Heart left ventricle (tissue), 13 donors: Measurements from ENCODE around the gene RANBP3.

ENCODE experiments used
- POLR2A ChIP-seq, 2 donors: fragments of 450-650 bp; IDR thresholded peaks; one replicate each; pipeline ENCODE4 v1.6.1; 2017; ENCODE audit warnings: antibody characterized with exemption in 2 of 2, mild to moderate bottlenecking in 2 of 2, moderate library complexity in 2 of 2
- TF ChIP-seq, protein P1 (sequence below), 12 donors: fragments of 200-600 bp; sonication (generic) in 4 of 12; IDR thresholded peaks; one replicate each; pipeline versions ENCODE4 v1.5.0 to v1.8.0; 2018 to 2022; ENCODE audit warnings: antibody characterized with exemption in 12 of 12, mild to moderate bottlenecking in 5 of 12
- donor health status: ischemic (EF 13 %, LVEDD 7.1; RV severe dilation, severe dysfunction).
- donor health status: DM: no; HTN: yes; CAD: no.
- donor health status: DM: no; HTN: no; CAD: no.
- donor health status: ischemic (EF 25% LVEDD 6.9; RV normal size, moderate dysfunction).
- donor health status: ischemic (EF 25% LVEDD 5.7; RV mildly dilated, moderate dysfunction).
- donor health status: ischemic (EF 35%, LVEDD 5.7; RV mildly dilated, moderate dysfunction).
- donor health status: nonischemic (EF 11% LVEDD 7.7; RV severe dilation, severe dysfunction).
- donor health status: DM: yes; HTN: yes; CAD: no.
- donor health status: PGD.
- donor health status: ischemic (EF 29% LVEDD 5.4; RV normal size, mild dysfunction).
- donor health status: nonischemic (EF 23%, LVEDD 6.1; RV moderate dilation, normal function).

DNA sequence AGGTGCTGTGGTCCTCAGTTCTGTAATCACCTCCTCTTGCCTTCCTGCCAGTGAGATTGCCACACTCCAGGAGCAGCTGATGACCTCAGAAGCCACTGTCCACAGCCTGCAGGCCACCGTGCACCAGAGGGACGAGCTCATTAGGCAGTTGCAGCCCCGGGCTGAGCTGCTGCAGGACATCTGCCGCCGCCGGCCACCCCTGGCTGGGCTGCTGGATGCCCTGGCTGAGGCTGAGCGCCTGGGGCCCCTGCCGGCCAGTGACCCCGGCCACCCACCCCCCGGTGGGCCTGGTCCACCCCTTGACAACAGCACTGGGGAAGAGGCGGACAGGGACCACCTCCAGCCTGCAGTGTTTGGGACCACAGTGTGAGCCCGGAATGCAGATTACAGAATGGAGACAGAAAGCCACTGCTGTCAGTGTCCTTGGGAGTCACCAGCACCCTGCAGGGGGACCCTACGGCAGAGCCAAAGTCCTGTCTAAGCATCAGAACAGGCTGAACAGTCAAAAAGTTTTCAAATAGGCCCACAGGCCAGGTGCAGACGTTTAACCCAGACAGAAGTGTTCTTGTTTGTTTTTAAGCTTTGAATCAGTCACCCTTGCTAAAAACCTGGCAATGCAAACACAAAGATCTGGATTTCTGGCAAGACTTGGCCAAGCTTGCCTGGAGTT lies 69.0 kb downstream of the RANBP3 start:
- TF ChIP-seq, protein P1, sequence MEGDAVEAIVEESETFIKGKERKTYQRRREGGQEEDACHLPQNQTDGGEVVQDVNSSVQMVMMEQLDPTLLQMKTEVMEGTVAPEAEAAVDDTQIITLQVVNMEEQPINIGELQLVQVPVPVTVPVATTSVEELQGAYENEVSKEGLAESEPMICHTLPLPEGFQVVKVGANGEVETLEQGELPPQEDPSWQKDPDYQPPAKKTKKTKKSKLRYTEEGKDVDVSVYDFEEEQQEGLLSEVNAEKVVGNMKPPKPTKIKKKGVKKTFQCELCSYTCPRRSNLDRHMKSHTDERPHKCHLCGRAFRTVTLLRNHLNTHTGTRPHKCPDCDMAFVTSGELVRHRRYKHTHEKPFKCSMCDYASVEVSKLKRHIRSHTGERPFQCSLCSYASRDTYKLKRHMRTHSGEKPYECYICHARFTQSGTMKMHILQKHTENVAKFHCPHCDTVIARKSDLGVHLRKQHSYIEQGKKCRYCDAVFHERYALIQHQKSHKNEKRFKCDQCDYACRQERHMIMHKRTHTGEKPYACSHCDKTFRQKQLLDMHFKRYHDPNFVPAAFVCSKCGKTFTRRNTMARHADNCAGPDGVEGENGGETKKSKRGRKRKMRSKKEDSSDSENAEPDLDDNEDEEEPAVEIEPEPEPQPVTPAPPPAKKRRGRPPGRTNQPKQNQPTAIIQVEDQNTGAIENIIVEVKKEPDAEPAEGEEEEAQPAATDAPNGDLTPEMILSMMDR (IDR thresholded peaks at IDR 0.05), result no peak
- no peak for TF ChIP-seq POLR2A (IDR thresholded peaks at IDR 0.05)
